Measurements from ENCODE around the gene NTRK2. TPM values are rescaled to one million over a fixed set of nuclear protein-coding genes. Genes with fewer than 3 reads are reported as not detected.

NTRK2 gene
- total and polyA plus RNA-seq, 4 donors: 0.88 to 48.1 (median 28.2) TPM

DNA sequence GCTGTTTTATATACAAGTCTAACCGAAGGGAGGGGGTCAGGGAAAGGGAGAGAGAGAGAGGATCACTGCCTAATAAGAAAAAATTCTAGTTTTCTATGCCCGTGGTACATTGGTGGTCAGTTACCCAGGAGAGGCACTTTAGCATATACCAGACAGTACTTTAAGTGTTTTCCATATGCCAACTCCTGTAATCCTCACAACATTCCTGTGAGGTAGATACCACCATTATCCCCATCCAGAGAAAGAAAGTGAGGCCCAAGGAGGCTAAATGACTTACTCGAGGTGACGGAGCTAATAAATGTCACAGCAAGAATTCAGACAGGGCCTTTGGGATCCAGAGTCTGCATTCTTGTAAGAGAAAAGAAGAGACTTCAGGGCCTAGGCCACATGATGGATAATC is 161.8 kb downstream of the NTRK2 start:
- H3K27ac ChIP-seq (ENCODE audit: low read depth in 1 of 2, low read length in 2 of 2): no peak overlapping the region
- no peak overlapping the region for H3K4me3 ChIP-seq (ENCODE audit: low read length in 2 of 2)
- no peaks in the 10 kb centered on the region for H3K27me3 ChIP-seq (ENCODE audit: control insufficient read depth in 1 of 2, insufficient read depth in 2 of 2, low read length in 1 of 2)
- 88 to 90% methylated on average over 4 of the region's 4 CpGs for WGBS, 2 donors
- intact Hi-C loops (cut with DNase I): no loop called here
- DNase-seq: no peak
- no peaks in the 10 kb centered on the region for H3K9me3 ChIP-seq (ENCODE audit: control insufficient read depth, low read length)
- ATAC-seq (ENCODE audit: low FRiP score): no peak
- H3K36me3 ChIP-seq (ENCODE audit: control insufficient read depth in 1 of 2, insufficient read depth in 2 of 2, low read length in 1 of 2): no peaks in the 10 kb centered on the region
- H3K4me1 ChIP-seq (ENCODE audit: control insufficient read depth in 1 of 2, insufficient read depth in 2 of 2, low read length in 2 of 2): no peaks in the 10 kb centered on the region

DNA sequence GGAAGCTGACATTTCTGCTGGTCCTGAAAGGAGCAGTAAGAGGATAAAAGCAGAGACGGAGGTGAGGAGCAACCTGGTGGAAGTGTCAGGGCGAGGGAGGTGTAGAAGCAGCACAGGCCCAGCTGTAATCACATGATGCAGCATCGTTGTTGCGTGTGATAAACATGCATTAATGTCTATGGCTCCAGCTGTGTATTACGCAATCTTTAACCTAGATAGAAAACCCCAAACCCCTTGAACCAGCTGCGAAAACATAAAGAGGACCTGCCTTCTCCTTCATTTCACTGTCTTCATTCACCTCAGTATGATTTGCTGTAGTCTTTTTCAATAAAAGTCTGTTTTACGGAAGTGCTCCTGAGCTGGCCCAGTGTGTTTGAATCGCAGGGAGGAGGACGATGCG is 162.9 kb downstream of the NTRK2 start:
- H3K27ac ChIP-seq (ENCODE audit: low read depth in 1 of 2, low read length in 2 of 2): no peak overlapping the region
- no peak for DNase-seq
- H3K36me3 ChIP-seq (ENCODE audit: control insufficient read depth in 1 of 2, insufficient read depth in 2 of 2, low read length in 1 of 2): no peaks in the 10 kb centered on the region
- H3K9me3 ChIP-seq (ENCODE audit: control insufficient read depth, low read length): no peaks in the 10 kb centered on the region
- intact Hi-C loops (cut with DNase I): no loop called here
- ATAC-seq (ENCODE audit: low FRiP score): no peak
- no peaks in the 10 kb centered on the region for H3K27me3 ChIP-seq (ENCODE audit: control insufficient read depth in 1 of 2, insufficient read depth in 2 of 2, low read length in 1 of 2)
- WGBS, 2 donors: 96 to 97% methylated on average over 10 of the region's 10 CpGs
- H3K4me1 ChIP-seq (ENCODE audit: control insufficient read depth in 1 of 2, insufficient read depth in 2 of 2, low read length in 2 of 2): no peaks in the 10 kb centered on the region
- no peak overlapping the region for H3K4me3 ChIP-seq (ENCODE audit: low read length in 2 of 2)

DNA sequence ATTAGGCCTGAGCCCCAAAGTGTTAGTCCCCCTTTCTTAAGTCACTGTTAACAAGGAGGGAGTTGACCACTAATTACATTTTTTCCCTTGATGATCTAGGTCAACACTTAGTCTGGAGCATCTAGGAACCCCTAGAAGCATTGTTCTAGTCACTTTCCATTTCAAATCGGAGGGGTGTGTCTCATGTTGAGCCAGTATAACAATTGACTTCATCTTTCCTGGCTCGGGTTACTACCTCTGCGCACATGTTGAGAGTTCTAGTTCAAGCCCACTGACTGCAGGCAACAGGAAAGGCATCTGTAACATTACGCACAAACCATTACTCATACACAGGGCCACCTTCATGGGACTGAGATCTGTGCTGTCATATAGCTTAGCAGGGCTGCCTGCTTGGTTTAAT is 164.9 kb downstream of the NTRK2 start:
- WGBS, 2 donors: 95 to 96% methylated on average over 4 of the region's 4 CpGs
- Histone ChIP-seq H3K9me3 (ENCODE audit: control insufficient read depth, low read length) (no peaks in the 10 kb centered on the region), H3K36me3 (ENCODE audit: control insufficient read depth in 1 of 2, insufficient read depth in 2 of 2, low read length in 1 of 2) (no peaks in the 10 kb centered on the region), H3K27me3 (ENCODE audit: control insufficient read depth in 1 of 2, insufficient read depth in 2 of 2, low read length in 1 of 2) (no peaks in the 10 kb centered on the region), H3K27ac (ENCODE audit: low read depth in 1 of 2, low read length in 2 of 2) (no peak overlapping the region), H3K4me1 (ENCODE audit: control insufficient read depth in 1 of 2, insufficient read depth in 2 of 2, low read length in 2 of 2) (no peaks in the 10 kb centered on the region), H3K4me3 (ENCODE audit: low read length in 2 of 2) (no peak overlapping the region)
- intact Hi-C loops (cut with DNase I): no loop called here
- no peak for DNase-seq
- no peak for ATAC-seq (ENCODE audit: low FRiP score)

DNA sequence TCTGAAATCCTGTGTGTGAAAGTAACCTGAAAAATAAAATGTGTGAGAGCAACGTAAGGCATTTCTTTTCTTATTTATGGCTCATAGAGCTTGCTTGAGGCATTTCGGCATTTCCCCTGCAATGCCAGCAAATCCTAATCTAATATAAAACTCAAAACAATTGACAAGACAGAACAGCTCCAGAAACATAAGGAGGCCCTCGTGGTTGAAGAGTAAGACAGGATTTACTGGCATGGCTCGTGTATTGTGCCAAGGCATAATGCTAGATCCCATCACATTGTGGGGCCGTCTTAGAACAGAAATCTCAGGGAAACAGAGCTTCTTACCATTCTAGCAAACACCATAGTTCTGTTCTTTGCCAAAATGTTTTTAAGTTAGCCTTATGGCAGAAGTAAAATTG is 166.2 kb downstream of the NTRK2 start:
- intact Hi-C loops (cut with DNase I): no loop called here
- ATAC-seq (ENCODE audit: low FRiP score) (no peak), DNase-seq (no peak)
- Histone ChIP-seq H3K27me3 (ENCODE audit: control insufficient read depth in 1 of 2, insufficient read depth in 2 of 2, low read length in 1 of 2) (no peaks in the 10 kb centered on the region), H3K4me3 (ENCODE audit: low read length in 2 of 2) (no peak overlapping the region), H3K27ac (ENCODE audit: low read depth in 1 of 2, low read length in 2 of 2) (no peak overlapping the region), H3K36me3 (ENCODE audit: control insufficient read depth in 1 of 2, insufficient read depth in 2 of 2, low read length in 1 of 2) (no peaks in the 10 kb centered on the region), H3K4me1 (ENCODE audit: control insufficient read depth in 1 of 2, insufficient read depth in 2 of 2, low read length in 2 of 2) (no peaks in the 10 kb centered on the region), H3K9me3 (ENCODE audit: control insufficient read depth, low read length) (no peaks in the 10 kb centered on the region)
- 82 to 94% methylated on average over 5 of the region's 5 CpGs for WGBS, 2 donors

DNA sequence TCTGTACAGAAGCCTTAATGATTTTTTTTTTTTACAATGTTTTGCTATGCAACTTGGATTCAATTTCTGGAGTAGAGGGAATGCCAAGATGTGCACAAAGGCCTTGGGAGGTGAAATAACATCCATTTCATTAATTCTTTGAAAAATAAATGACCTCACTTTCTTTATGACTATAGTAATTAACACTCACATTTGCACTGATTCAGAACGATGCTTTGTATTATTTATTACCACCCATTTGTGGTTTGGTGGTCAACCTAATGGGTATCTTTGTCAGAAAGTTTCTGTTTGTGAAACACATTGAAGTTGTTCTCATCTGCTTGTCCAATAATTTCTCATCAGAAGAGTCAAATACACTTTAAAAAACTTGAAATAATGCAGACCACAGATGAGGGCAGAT is 169.3 kb downstream of the NTRK2 start:
- ATAC-seq (ENCODE audit: low FRiP score) (no peak), DNase-seq (no peak)
- no peak overlapping the region for H3K4me3 ChIP-seq (ENCODE audit: low read length in 2 of 2)
- H3K36me3 ChIP-seq (ENCODE audit: control insufficient read depth in 1 of 2, insufficient read depth in 2 of 2, low read length in 1 of 2): no peaks in the 10 kb centered on the region
- peaks cover 0 to 2% of the 10 kb centered on the region in 2 donors for H3K27me3 ChIP-seq (ENCODE audit: control insufficient read depth in 1 of 2, insufficient read depth in 2 of 2, low read length in 1 of 2)
- H3K9me3 ChIP-seq (ENCODE audit: control insufficient read depth, low read length): no peaks in the 10 kb centered on the region
- H3K4me1 ChIP-seq (ENCODE audit: control insufficient read depth in 1 of 2, insufficient read depth in 2 of 2, low read length in 2 of 2): no peaks in the 10 kb centered on the region
- H3K27ac ChIP-seq (ENCODE audit: low read depth in 1 of 2, low read length in 2 of 2): no peak overlapping the region
- intact Hi-C loops (cut with DNase I): no loop called here
- 82 to 84% methylated on average over 1 of the region's 1 CpG for WGBS, 2 donors

DNA sequence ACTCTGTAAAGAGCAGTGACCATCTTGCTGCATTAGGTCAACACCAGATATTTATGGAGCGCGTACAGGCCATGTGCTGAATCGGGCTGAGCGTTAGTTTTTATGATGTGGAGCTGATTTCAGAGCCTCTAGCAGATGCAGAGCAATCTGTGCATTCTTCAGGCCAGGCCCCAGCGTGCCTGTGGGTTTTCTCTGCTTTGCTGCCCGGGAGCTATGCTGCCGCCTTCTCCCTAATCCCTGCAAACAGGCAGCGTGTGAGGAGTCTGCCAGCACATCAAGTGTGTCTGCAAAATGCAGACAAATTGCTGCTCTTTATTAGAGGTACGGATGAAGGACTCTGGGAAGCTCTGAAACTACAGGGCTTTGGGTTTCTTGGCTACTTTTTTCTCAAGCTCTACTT is 170.0 kb downstream of the NTRK2 start:
- Histone ChIP-seq H3K36me3 (ENCODE audit: control insufficient read depth in 1 of 2, insufficient read depth in 2 of 2, low read length in 1 of 2) (no peaks in the 10 kb centered on the region), H3K4me1 (ENCODE audit: control insufficient read depth in 1 of 2, insufficient read depth in 2 of 2, low read length in 2 of 2) (no peaks in the 10 kb centered on the region), H3K9me3 (ENCODE audit: control insufficient read depth, low read length) (no peaks in the 10 kb centered on the region), H3K27me3 (ENCODE audit: control insufficient read depth in 1 of 2, insufficient read depth in 2 of 2, low read length in 1 of 2) (peaks cover 0 to 2% of the 10 kb centered on the region in 2 donors), H3K27ac (ENCODE audit: low read depth in 1 of 2, low read length in 2 of 2) (no peak overlapping the region), H3K4me3 (ENCODE audit: low read length in 2 of 2) (no peak overlapping the region)
- DNase-seq (no peak), ATAC-seq (ENCODE audit: low FRiP score) (no peak)
- 38 to 46% methylated on average over 9 of the region's 9 CpGs for WGBS, 2 donors
- intact Hi-C loops (cut with DNase I): no loop called here

DNA sequence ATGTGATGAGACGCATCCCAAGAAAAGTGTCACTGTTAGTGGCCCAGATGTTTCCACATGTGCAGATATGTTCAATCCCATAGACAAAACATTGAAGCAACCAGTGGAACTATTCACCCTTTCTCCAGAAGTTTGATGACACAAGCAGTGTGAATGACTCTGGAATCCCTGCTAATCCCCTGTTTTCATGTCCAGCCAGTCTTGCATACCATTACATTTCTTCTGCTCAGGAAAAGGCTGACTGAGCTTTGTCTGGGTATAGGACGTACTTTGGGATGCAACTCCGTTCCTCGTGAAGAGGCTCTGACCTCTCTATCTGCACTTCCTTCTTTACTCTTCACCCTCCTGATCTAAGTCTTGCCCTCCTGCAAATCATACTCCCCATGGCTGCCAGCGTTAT is 172.4 kb downstream of the NTRK2 start:
- intact Hi-C loops (cut with DNase I): no loop called here
- ATAC-seq (ENCODE audit: low FRiP score): no peak
- no peak for DNase-seq
- no peak overlapping the region for H3K4me3 ChIP-seq (ENCODE audit: low read length in 2 of 2)
- WGBS, 2 donors: 95 to 97% methylated on average over 5 of the region's 5 CpGs
- peaks cover 0 to 2% of the 10 kb centered on the region in 2 donors for H3K27me3 ChIP-seq (ENCODE audit: control insufficient read depth in 1 of 2, insufficient read depth in 2 of 2, low read length in 1 of 2)
- no peaks in the 10 kb centered on the region for H3K9me3 ChIP-seq (ENCODE audit: control insufficient read depth, low read length)
- no peaks in the 10 kb centered on the region for H3K36me3 ChIP-seq (ENCODE audit: control insufficient read depth in 1 of 2, insufficient read depth in 2 of 2, low read length in 1 of 2)
- H3K27ac ChIP-seq (ENCODE audit: low read depth in 1 of 2, low read length in 2 of 2): no peak overlapping the region
- H3K4me1 ChIP-seq (ENCODE audit: control insufficient read depth in 1 of 2, insufficient read depth in 2 of 2, low read length in 2 of 2): no peaks in the 10 kb centered on the region

DNA sequence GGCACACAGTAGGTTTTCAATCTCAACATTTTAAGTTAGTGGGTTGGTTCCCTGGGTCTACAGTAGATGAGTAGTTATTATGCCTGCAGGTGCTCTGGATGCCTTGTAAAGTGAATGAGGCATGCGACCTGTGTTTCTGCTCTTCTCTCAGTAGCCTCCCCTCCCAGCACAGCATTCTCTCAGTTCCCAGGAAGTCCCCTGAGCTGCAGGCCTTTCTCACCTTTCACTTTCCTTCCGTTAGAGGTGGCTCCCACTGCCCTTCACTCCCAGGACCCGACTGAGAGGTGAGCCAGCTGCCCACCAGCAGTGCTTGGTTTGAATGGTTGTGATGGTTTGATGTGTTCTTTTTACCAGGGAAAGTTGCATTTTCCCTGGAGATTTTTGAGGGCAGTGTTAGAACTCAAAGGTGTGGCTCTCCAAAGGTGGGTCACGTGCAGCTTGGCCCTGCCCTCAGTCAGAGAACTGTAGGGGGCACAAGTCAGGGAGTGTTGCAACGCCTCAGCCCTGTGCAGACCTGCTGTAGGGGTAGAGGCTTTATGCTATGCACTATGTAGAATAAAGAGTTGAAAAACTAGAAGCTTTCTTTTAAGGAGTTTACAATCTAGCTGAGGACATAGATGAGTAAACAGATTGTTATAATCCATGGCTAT is 173.8 kb downstream of the NTRK2 start:
- ATAC-seq (ENCODE audit: low FRiP score) (no peak), DNase-seq (no peak)
- WGBS, 2 donors: 86 to 91% methylated on average over 5 of the region's 5 CpGs
- Histone ChIP-seq H3K27me3 (ENCODE audit: control insufficient read depth in 1 of 2, insufficient read depth in 2 of 2, low read length in 1 of 2) (peaks cover 0 to 2% of the 10 kb centered on the region in 2 donors), H3K9me3 (ENCODE audit: control insufficient read depth, low read length) (no peaks in the 10 kb centered on the region), H3K27ac (ENCODE audit: low read depth in 1 of 2, low read length in 2 of 2) (no peak overlapping the region), H3K4me1 (ENCODE audit: control insufficient read depth in 1 of 2, insufficient read depth in 2 of 2, low read length in 2 of 2) (no peaks in the 10 kb centered on the region), H3K36me3 (ENCODE audit: control insufficient read depth in 1 of 2, insufficient read depth in 2 of 2, low read length in 1 of 2) (no peaks in the 10 kb centered on the region), H3K4me3 (ENCODE audit: low read length in 2 of 2) (no peak overlapping the region)
- intact Hi-C loops (cut with DNase I): no loop called here

DNA sequence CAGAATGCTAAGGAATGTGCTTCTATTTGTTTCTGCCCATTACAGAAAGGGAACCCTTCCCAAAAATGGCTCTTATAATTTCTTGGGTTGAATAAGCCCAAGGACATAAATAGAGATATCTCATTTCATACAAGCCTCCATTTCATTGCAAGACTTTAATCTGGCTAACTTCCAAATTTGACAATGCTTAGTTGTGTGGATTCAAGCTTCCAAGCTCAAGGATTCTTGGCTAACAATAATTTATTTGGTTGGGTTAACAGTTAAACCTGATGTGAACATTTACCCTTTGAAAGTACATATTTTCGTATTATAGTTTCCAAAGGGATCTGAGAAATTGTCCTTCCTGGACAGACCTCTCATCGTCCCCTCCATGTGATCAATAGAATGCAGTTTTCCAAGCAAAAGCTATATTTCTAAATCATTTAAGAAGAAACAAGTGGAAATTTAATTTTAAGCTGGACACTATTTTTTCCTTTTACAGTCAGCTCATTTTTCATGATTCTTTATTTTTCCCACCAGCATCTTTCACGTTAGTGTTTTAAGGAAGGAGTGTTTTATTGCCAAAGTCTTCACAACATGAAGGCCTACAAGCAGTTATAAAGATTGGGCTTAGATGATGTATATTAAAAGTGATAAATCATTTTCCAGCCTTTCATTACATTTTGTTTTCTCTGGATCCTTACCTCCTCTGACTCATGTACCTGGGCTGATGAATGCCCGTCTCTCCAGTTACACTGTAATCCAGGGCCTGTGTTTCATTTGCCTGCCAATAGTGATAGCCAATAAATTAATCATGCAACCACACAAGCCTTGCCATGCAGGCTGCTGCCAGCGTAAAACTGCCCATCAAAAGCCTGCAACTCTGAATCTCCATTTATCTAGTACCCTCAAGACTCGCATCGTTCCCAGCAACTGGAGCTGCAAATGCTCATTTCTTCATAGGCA is 176.7 kb downstream of the NTRK2 start:
- Histone ChIP-seq H3K27me3 (ENCODE audit: control insufficient read depth in 1 of 2, insufficient read depth in 2 of 2, low read length in 1 of 2) (peaks cover 0 to 2% of the 10 kb centered on the region in 2 donors), H3K36me3 (ENCODE audit: control insufficient read depth in 1 of 2, insufficient read depth in 2 of 2, low read length in 1 of 2) (no peaks in the 10 kb centered on the region), H3K4me3 (ENCODE audit: low read length in 2 of 2) (no peak overlapping the region), H3K9me3 (ENCODE audit: control insufficient read depth, low read length) (no peaks in the 10 kb centered on the region), H3K27ac (ENCODE audit: low read depth in 1 of 2, low read length in 2 of 2) (no peak overlapping the region), H3K4me1 (ENCODE audit: control insufficient read depth in 1 of 2, insufficient read depth in 2 of 2, low read length in 2 of 2) (peaks cover 0 to 7% of the 10 kb centered on the region in 2 donors)
- WGBS, 2 donors: 71 to 82% methylated on average over 7 of the region's 7 CpGs
- ATAC-seq (ENCODE audit: low FRiP score) (no peak), DNase-seq (no peak)
- intact Hi-C loops (cut with DNase I): no loop called here
